Naive thymus-derived CD8-positive, alpha-beta T cell (primary cell): ENCODE results near the gene GSTT4. TPM values are rescaled to one million over a fixed set of nuclear protein-coding genes. Genes with fewer than 3 reads are reported as not detected.
"Not testable (repeated sequence)": the region's sequence is repeated elsewhere in the genome, so short reads cannot be mapped to it uniquely, and the experiment has no call there.

Experiments
- ATAC-seq, 2 donors: fragments of 150-1000 bp; cut with Tn5 transposase in 1 of 2; sonication (Bioruptor Pico), chemical (Tn5 transposase) in 1 of 2; 1 replicate in 1 of 2; 2 replicates in 1 of 2; pipeline ENCODE4 v1.10.0; 2021; ENCODE audit warnings: mild to moderate bottlenecking in 2 of 2, moderate library complexity in 2 of 2
- POLR2A ChIA-PET: fragments of 350-600 bp; sonication (Branson Sonifier 250); formaldehyde crosslinking; loops from one replicate; lab custom pipeline; 2021; ENCODE audit warnings: antibody characterized with exemption; lab: Charles Lee
- DNase-seq, 10 donors: peaks; one replicate each; pipeline versions ENCODE4 v3.0.0 to v3.0.0-alpha.2; 2020 to 2022
- H3K27ac Mint-ChIP-seq, 10 donors: one replicate each; pipeline ENCODE4 v1.8.0; 2020 to 2022; ENCODE audit warnings: mild to moderate bottlenecking in 10 of 10, mixed read lengths in 10 of 10, moderate library complexity in 4 of 10, inconsistent platforms in 1 of 10
- H3K27me3 Mint-ChIP-seq, 5 donors: one replicate each; pipeline ENCODE4 v1.8.0; 2021 to 2022; ENCODE audit warnings: mixed read lengths in 5 of 5
- H3K36me3 Mint-ChIP-seq, 3 donors: one replicate each; pipeline ENCODE4 v1.8.0; 2020 to 2022; ENCODE audit warnings: mixed read lengths in 3 of 3, mild to moderate bottlenecking in 2 of 3, inconsistent platforms in 1 of 3
- H3K4me1 Mint-ChIP-seq, 4 donors: one replicate each; pipeline ENCODE4 v1.8.0; 2021 to 2022; ENCODE audit warnings: mixed read lengths in 4 of 4
- H3K4me3 Mint-ChIP-seq, 10 donors: one replicate each; pipeline ENCODE4 v1.8.0; 2020 to 2022; ENCODE audit warnings: mild to moderate bottlenecking in 10 of 10, mixed read lengths in 10 of 10, moderate library complexity in 6 of 10, inconsistent platforms in 1 of 10
- H3K9me3 Mint-ChIP-seq, 9 donors: one replicate each; pipeline ENCODE4 v1.8.0; 2020 to 2022; ENCODE audit warnings: mixed read lengths in 9 of 9, mild to moderate bottlenecking in 3 of 9, inconsistent platforms in 1 of 9, moderate library complexity in 1 of 9
- polyA plus RNA-seq, 3 donors: library from polyadenylated mRNA; unstranded; fragments of 300-500 nt; fragmentation: Illumina TruSeq; gene quantifications; one replicate each; pipeline ENCODE4 v1.2.3, GENCODE V29; 2021
- total RNA-seq, 8 experiments: library from RNA in 2 of 8; stranded (reverse) in 2 of 8; gene quantifications; one replicate each; pipeline ENCODE4 v1.2.3 and lab custom pipeline; 2021 to 2026

GSTT4 gene
- total RNA-seq (not detected), polyA plus RNA-seq (not detected), total RNA-seq (lab: John Stamatoyannopoulos, UW) (0 to 0.08 (median 0) reads per million in 6 experiments)

GRCh38 chr22:24005201-24005600, at the start of gene GSTT4:
Gene GSTT4, minus strand, starts transcription at chr22:24005453. Its CDS starts 97 bp downstream, at chr22:24005356.
- Mint-ChIP-seq H3K27me3 (peaks cover 0 to 5% (median 0%) of the 10 kb centered on the region in 5 donors), H3K9me3 (no peaks in the 10 kb centered on the region), H3K36me3 (no peaks in the 10 kb centered on the region), H3K4me1 (peaks cover 2 to 4% (median 3%) of the 10 kb centered on the region in 4 donors), H3K4me3 (no peak within 1 kb of the TSS), H3K27ac (peak within 1 kb of the TSS in 4 of 10 donors; percentile 11 to 66 (median 56))
- DNase-seq, result no peak
- ATAC-seq, result no peak
- POLR2A ChIA-PET, result interaction anchor here (1.1 kb wide), 1 partner anchor 72 kb away, joined by 3 read pairs; no protein-coding TSS in a partner anchor

GRCh38 chr22:24054356-24054755, 49.1 kb upstream of the GSTT4 start:
- H3K27ac Mint-ChIP-seq, result peak overlapping the region in 5 of 10 donors; percentile 8 to 57 (median 35)
- no peak overlapping the region for H3K4me3 Mint-ChIP-seq
- no peak for ATAC-seq
- H3K4me1 Mint-ChIP-seq, result peaks cover 8 to 11% (median 8%) of the 10 kb centered on the region in 4 donors
- H3K27me3 Mint-ChIP-seq, result no peaks in the 10 kb centered on the region
- H3K9me3 Mint-ChIP-seq, result no peaks in the 10 kb centered on the region
- DNase-seq, result no peak
- POLR2A ChIA-PET, result no interaction called here
- H3K36me3 Mint-ChIP-seq, result peaks cover 16 to 89% (median 34%) of the 10 kb centered on the region in 3 donors

GRCh38 chr22:24053481-24054226, 48.4 kb upstream of the GSTT4 start:
- Mint-ChIP-seq H3K36me3 (peaks cover 11 to 88% (median 29%) of the 10 kb centered on the region in 3 donors), H3K4me1 (peaks cover 6 to 8% (median 7%) of the 10 kb centered on the region in 4 donors), H3K9me3 (no peaks in the 10 kb centered on the region), H3K4me3 (peak overlapping the region in 1 of 10 donors; percentile 65), H3K27ac (peak overlapping the region in 7 of 10 donors; percentile 35 to 66 (median 57)), H3K27me3 (no peaks in the 10 kb centered on the region)
- no peak for DNase-seq
- POLR2A ChIA-PET, result interaction anchor here (0.6 kb wide), 1 partner anchor 28 kb away, joined by 5 read pairs; no protein-coding TSS in a partner anchor
- no peak for ATAC-seq

GRCh38 chr22:24051568-24051967, 46.3 kb upstream of the GSTT4 start:
- H3K4me1 Mint-ChIP-seq, result peaks cover 5 to 8% (median 8%) of the 10 kb centered on the region in 4 donors
- H3K27ac Mint-ChIP-seq, result peak overlapping the region in 2 of 10 donors; percentile 24 to 36
- ATAC-seq, result no peak
- H3K9me3 Mint-ChIP-seq, result no peaks in the 10 kb centered on the region
- no peak overlapping the region for H3K4me3 Mint-ChIP-seq
- peaks cover 8 to 81% (median 23%) of the 10 kb centered on the region in 3 donors for H3K36me3 Mint-ChIP-seq
- H3K27me3 Mint-ChIP-seq, result no peaks in the 10 kb centered on the region
- POLR2A ChIA-PET, result no interaction called here
- DNase-seq, result no peak

GRCh38 chr22:24051028-24051427, 45.8 kb upstream of the GSTT4 start:
- DNase-seq (no peak), ATAC-seq (no peak)
- no peaks in the 10 kb centered on the region for H3K27me3 Mint-ChIP-seq
- H3K4me1 Mint-ChIP-seq, result peaks cover 7 to 13% (median 8%) of the 10 kb centered on the region in 4 donors
- H3K9me3 Mint-ChIP-seq, result no peaks in the 10 kb centered on the region
- H3K36me3 Mint-ChIP-seq, result peaks cover 11 to 81% (median 23%) of the 10 kb centered on the region in 3 donors
- H3K4me3 Mint-ChIP-seq, result no peak overlapping the region
- peak overlapping the region in 1 of 10 donors; percentile 52 for H3K27ac Mint-ChIP-seq
- POLR2A ChIA-PET, result no interaction called here

- no peaks in the 10 kb centered on the region for H3K9me3 Mint-ChIP-seq
- peaks cover 10 to 18% (median 11%) of the 10 kb centered on the region in 4 donors for H3K4me1 Mint-ChIP-seq
- H3K27ac Mint-ChIP-seq, result peak overlapping the region in 1 of 10 donors; percentile 63
- H3K27me3 Mint-ChIP-seq, result no peaks in the 10 kb centered on the region
- POLR2A ChIA-PET, result no interaction called here
- no peak for DNase-seq
- H3K4me3 Mint-ChIP-seq, result no peak overlapping the region
- ATAC-seq, result no peak
- peaks cover 14 to 81% (median 20%) of the 10 kb centered on the region in 3 donors for H3K36me3 Mint-ChIP-seq
Observed at GRCh38 chr22:24049978-24050377, 44.7 kb upstream of the GSTT4 start.

GRCh38 chr22:24049211-24049610, 44.0 kb upstream of the GSTT4 start:
- H3K27me3 Mint-ChIP-seq, result no peaks in the 10 kb centered on the region
- POLR2A ChIA-PET, result no interaction called here
- DNase-seq, result no peak
- no peak overlapping the region for H3K4me3 Mint-ChIP-seq
- peaks cover 14 to 83% (median 24%) of the 10 kb centered on the region in 3 donors for H3K36me3 Mint-ChIP-seq
- H3K4me1 Mint-ChIP-seq, result peaks cover 10 to 23% (median 11%) of the 10 kb centered on the region in 4 donors
- peak overlapping the region in 3 of 10 donors; percentile 13 to 57 (median 22) for H3K27ac Mint-ChIP-seq
- no peak for ATAC-seq
- no peaks in the 10 kb centered on the region for H3K9me3 Mint-ChIP-seq

- H3K4me1 Mint-ChIP-seq, result peaks cover 3 to 30% (median 13%) of the 10 kb centered on the region in 4 donors
- POLR2A ChIA-PET, result no interaction called here
- DNase-seq (peak in 1 of 10 donors; percentile 16), ATAC-seq (no peak)
- no peaks in the 10 kb centered on the region for H3K9me3 Mint-ChIP-seq
- H3K27ac Mint-ChIP-seq, result peak overlapping the region in 5 of 10 donors; percentile 23 to 79 (median 56)
- no peak overlapping the region for H3K4me3 Mint-ChIP-seq
- no peaks in the 10 kb centered on the region for H3K27me3 Mint-ChIP-seq
- H3K36me3 Mint-ChIP-seq, result peaks cover 14 to 85% (median 38%) of the 10 kb centered on the region in 3 donors
Observed at GRCh38 chr22:24046024-24046423, 40.8 kb upstream of the GSTT4 start.

- Mint-ChIP-seq H3K27me3 (no peaks in the 10 kb centered on the region), H3K36me3 (peaks cover 6 to 78% (median 42%) of the 10 kb centered on the region in 3 donors), H3K4me1 (peaks cover 19 to 44% (median 29%) of the 10 kb centered on the region in 4 donors), H3K4me3 (no peak overlapping the region), H3K9me3 (no peaks in the 10 kb centered on the region), H3K27ac (peak overlapping the region in 1 of 10 donors; percentile 60)
- ATAC-seq (no peak), DNase-seq (no peak)
- POLR2A ChIA-PET, result no interaction called here
Observed at GRCh38 chr22:24043958-24044357, 38.7 kb upstream of the GSTT4 start.

GRCh38 chr22:24043465-24043864, 38.2 kb upstream of the GSTT4 start:
- H3K4me3 Mint-ChIP-seq, ATAC-seq, POLR2A ChIA-PET, DNase-seq, H3K27me3 Mint-ChIP-seq, H3K27ac Mint-ChIP-seq, H3K9me3 Mint-ChIP-seq: not testable (repeated sequence)
- Mint-ChIP-seq H3K4me1 (peaks cover 24 to 49% (median 34%) of the 10 kb centered on the region in 4 donors), H3K36me3 (peaks cover 6 to 78% (median 44%) of the 10 kb centered on the region in 3 donors)

GRCh38 chr22:24040946-24041345, 35.7 kb upstream of the GSTT4 start:
- H3K27me3 Mint-ChIP-seq, result no peaks in the 10 kb centered on the region
- H3K4me3 Mint-ChIP-seq, result peak overlapping the region in 3 of 10 donors; percentile 34 to 49 (median 44)
- DNase-seq (no peak), ATAC-seq (no peak)
- no peaks in the 10 kb centered on the region for H3K9me3 Mint-ChIP-seq
- POLR2A ChIA-PET, result interaction anchor here (0.5 to 1.2 kb wide), 2 partner anchors 17 to 30 kb away, joined by 4 to 6 read pairs; partner anchors contain the start of gene CABIN1
- H3K36me3 Mint-ChIP-seq, result peaks cover 2 to 67% (median 40%) of the 10 kb centered on the region in 3 donors
- H3K4me1 Mint-ChIP-seq, result peaks cover 42 to 67% (median 54%) of the 10 kb centered on the region in 4 donors
- peak overlapping the region; percentile 51 to 96 (median 92) for H3K27ac Mint-ChIP-seq

GRCh38 chr22:24039046-24039445, 33.8 kb upstream of the GSTT4 start:
- Mint-ChIP-seq H3K4me3 (peak overlapping the region in 7 of 10 donors; percentile 46 to 86 (median 80)), H3K27ac (peak overlapping the region; percentile 92 to 97 (median 94)), H3K27me3 (no peaks in the 10 kb centered on the region), H3K36me3 (peaks cover 0 to 52% (median 31%) of the 10 kb centered on the region in 3 donors), H3K4me1 (peaks cover 52 to 74% (median 65%) of the 10 kb centered on the region in 4 donors), H3K9me3 (no peaks in the 10 kb centered on the region)
- DNase-seq, result no peak
- no peak for ATAC-seq
- POLR2A ChIA-PET, result interaction anchor here (1.0 to 4.7 kb wide), 7 partner anchors 10 to 115 kb away, joined by 3 to 99 read pairs (median 5); partner anchors contain the start of gene CABIN1
